Brain microvascular endothelial cell (primary cell): ENCODE data around the gene COL4A6.

ENCODE experiments used
- DNase-seq: peaks from one replicate; pipeline ENCODE4 v3.0.0-alpha.2; 2020
- H3K27ac ChIP-seq: fragments of 250-450 bp; sonication (Bioruptor Pico); 2 replicates; pipeline ENCODE4 v1.5.1; 2020; ENCODE audit warnings: mild to moderate bottlenecking, moderate library complexity
- H3K27me3 ChIP-seq: fragments of 250-450 bp; sonication (Bioruptor Pico); replicated peaks from 2 replicates; pipeline ENCODE4 v1.5.1; 2020; ENCODE audit warnings: mild to moderate bottlenecking
- H3K36me3 ChIP-seq: fragments of 250-450 bp; sonication (Bioruptor Pico); replicated peaks from 2 replicates; pipeline ENCODE4 v1.5.1; 2020; ENCODE audit warnings: mild to moderate bottlenecking
- H3K4me3 ChIP-seq: 2 replicates; pipeline ENCODE4 v1.5.1; 2011; ENCODE audit warnings: low read depth, mild to moderate bottlenecking, control low read depth, low read length, moderate library complexity
- CTCF ChIP-seq: IDR thresholded peaks from 2 replicates; pipeline ENCODE4 v1.5.1; 2011; ENCODE audit warnings: low read depth, mild to moderate bottlenecking, moderate library complexity, low read length, control low read depth, inconsistent platforms; ENCODE audit errors: missing control alignments
- in situ Hi-C: cut with HindIII; loops from 2 replicates; pipeline ENCODE4 v1.10.0; 2017; ENCODE audit warnings: low sequenced_read_pairs, low pct_ligation_motif_present

Gene COL4A6

GRCh38 chrX:108299101-108299591, 139.1 kb downstream of the COL4A6 start:
- Histone ChIP-seq H3K27ac (no peak overlapping the region), H3K36me3 (no peaks in the 10 kb centered on the region), H3K4me3 (no peak overlapping the region), H3K27me3 (no peaks in the 10 kb centered on the region)
- TF ChIP-seq CTCF, result no peak
- in situ Hi-C loops, result no loop called here
- DNase-seq, result peak; percentile 40

- Histone ChIP-seq H3K4me3 (no peak overlapping the region), H3K27me3 (no peaks in the 10 kb centered on the region), H3K27ac (no peak overlapping the region), H3K36me3 (no peaks in the 10 kb centered on the region)
- no peak for TF ChIP-seq CTCF
- DNase-seq, result no peak
- in situ Hi-C loops, result no loop called here
Measured at GRCh38 chrX:108298165-108298602, 140.0 kb downstream of the COL4A6 start.

- H3K4me3 ChIP-seq, result no peak overlapping the region
- H3K27ac ChIP-seq, result no peak overlapping the region
- no peak for DNase-seq
- TF ChIP-seq CTCF, result peak; percentile 22
- H3K27me3 ChIP-seq, result no peaks in the 10 kb centered on the region
- in situ Hi-C loops, result no loop called here
- no peaks in the 10 kb centered on the region for H3K36me3 ChIP-seq
Measured at GRCh38 chrX:108297290-108297689, 140.9 kb downstream of the COL4A6 start.

- Histone ChIP-seq H3K36me3 (no peaks in the 10 kb centered on the region), H3K4me3 (no peak overlapping the region), H3K27ac (no peak overlapping the region), H3K27me3 (no peaks in the 10 kb centered on the region)
- in situ Hi-C loops, result no loop called here
- no peak for TF ChIP-seq CTCF
- no peak for DNase-seq
Measured at GRCh38 chrX:108292053-108292452, 146.2 kb downstream of the COL4A6 start.

- in situ Hi-C loops, result no loop called here
- no peak overlapping the region for H3K4me3 ChIP-seq
- no peak for TF ChIP-seq CTCF
- H3K36me3 ChIP-seq, result no peaks in the 10 kb centered on the region
- no peak for DNase-seq
- H3K27me3 ChIP-seq, result no peaks in the 10 kb centered on the region
- H3K27ac ChIP-seq, result no peak overlapping the region
Measured at GRCh38 chrX:108285918-108286317, 152.3 kb downstream of the COL4A6 start.

- in situ Hi-C loops, result no loop called here
- H3K27me3 ChIP-seq, result no peaks in the 10 kb centered on the region
- no peak for TF ChIP-seq CTCF
- no peak overlapping the region for H3K4me3 ChIP-seq
- H3K27ac ChIP-seq, result no peak overlapping the region
- no peak for DNase-seq
- no peaks in the 10 kb centered on the region for H3K36me3 ChIP-seq
Measured at GRCh38 chrX:108285356-108285755, 152.9 kb downstream of the COL4A6 start.
